ENCODE measurements around the gene FKBP5. TPM values are rescaled to one million over a fixed set of nuclear protein-coding genes. Genes with fewer than 3 reads are reported as not detected.

FKBP5 gene
- total RNA-seq, 4 donors from 2014 or later, result 247 to 296 (median 275) TPM

DNA sequence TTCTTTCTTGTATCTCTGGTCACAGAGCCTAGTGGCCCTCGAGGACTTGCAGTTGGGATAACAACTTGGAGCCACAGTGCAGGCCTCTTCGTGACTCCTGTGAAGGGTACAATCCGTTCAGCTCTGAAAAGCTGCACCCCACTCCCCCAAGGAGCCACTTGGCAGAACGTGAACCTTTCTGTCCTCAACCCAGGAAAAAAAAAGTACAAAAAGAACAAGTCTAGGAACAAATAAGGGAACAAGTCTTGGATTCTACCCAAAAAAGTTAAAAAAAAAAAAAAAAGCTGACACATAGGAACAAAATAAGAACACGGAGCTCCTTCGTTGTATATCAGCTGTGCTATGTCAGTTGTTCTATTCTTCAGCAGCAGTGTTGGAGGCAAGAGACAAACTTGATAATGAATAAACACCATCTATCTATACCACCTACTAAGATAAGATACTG lies 98.1 kb downstream of the FKBP5 start:
- Histone ChIP-seq H3K27me3 (no peaks in the 10 kb centered on the region), H3K4me3 (no peak overlapping the region), H3K9me3 (no peaks in the 10 kb centered on the region), H3K27ac (peak overlapping the region; percentile 35 to 77 (median 64)), H3K36me3 (peaks cover 0 to 99% (median 0%) of the 10 kb centered on the region in 3 donors), H3K4me1 (peaks cover 0 to 26% (median 7%) of the 10 kb centered on the region in 4 donors)
- peak in 1 of 3 donors; percentile 69 for DNase-seq
- TF ChIP-seq, protein P1, sequence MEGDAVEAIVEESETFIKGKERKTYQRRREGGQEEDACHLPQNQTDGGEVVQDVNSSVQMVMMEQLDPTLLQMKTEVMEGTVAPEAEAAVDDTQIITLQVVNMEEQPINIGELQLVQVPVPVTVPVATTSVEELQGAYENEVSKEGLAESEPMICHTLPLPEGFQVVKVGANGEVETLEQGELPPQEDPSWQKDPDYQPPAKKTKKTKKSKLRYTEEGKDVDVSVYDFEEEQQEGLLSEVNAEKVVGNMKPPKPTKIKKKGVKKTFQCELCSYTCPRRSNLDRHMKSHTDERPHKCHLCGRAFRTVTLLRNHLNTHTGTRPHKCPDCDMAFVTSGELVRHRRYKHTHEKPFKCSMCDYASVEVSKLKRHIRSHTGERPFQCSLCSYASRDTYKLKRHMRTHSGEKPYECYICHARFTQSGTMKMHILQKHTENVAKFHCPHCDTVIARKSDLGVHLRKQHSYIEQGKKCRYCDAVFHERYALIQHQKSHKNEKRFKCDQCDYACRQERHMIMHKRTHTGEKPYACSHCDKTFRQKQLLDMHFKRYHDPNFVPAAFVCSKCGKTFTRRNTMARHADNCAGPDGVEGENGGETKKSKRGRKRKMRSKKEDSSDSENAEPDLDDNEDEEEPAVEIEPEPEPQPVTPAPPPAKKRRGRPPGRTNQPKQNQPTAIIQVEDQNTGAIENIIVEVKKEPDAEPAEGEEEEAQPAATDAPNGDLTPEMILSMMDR (IDR thresholded peaks at IDR 0.05), result no peak
- TF ChIP-seq POLR2A (IDR thresholded peaks at IDR 0.05), result no peak

GRCh38 chr6:35589904-35590303 lies 98.8 kb downstream of the FKBP5 start:
- TF ChIP-seq, protein P1 (IDR thresholded peaks at IDR 0.05), result no peak
- TF ChIP-seq POLR2A (IDR thresholded peaks at IDR 0.05), result no peak
- Histone ChIP-seq H3K4me3 (no peak overlapping the region), H3K27ac (peak overlapping the region; percentile 35 to 77 (median 64)), H3K4me1 (peaks cover 0 to 26% (median 7%) of the 10 kb centered on the region in 4 donors), H3K27me3 (no peaks in the 10 kb centered on the region), H3K36me3 (peaks cover 0 to 99% (median 0%) of the 10 kb centered on the region in 3 donors), H3K9me3 (no peaks in the 10 kb centered on the region)
- no peak for DNase-seq

DNA sequence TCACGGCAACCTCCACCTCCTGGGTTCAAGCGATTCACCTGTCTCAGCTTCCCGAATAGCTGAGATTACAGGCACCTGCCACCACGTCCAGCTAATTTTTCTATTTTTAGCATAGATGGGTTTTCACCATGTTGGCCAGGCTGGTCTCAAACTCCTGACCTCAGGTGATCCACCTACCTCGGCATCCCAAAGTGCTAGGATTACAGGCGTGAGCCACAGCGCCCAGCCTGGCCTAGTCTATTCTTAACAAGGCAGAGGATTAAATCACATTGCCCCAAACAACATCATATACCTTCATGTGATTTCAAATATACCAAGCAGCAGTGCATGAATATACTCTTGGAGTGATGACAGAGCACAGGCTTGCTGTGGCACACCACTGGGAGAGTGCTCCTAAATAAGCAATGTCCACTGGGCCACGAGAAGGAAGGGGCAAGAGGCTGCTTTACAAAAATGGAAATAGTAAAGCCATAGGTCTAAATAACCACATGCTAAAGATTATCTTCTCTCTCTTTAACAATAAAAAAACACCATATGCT lies 99.4 kb downstream of the FKBP5 start:
- no peak overlapping the region for H3K4me3 ChIP-seq
- TF ChIP-seq, protein P1 (IDR thresholded peaks at IDR 0.05), result no peak
- no peak for TF ChIP-seq POLR2A (IDR thresholded peaks at IDR 0.05)
- peak overlapping the region; percentile 35 to 77 (median 64) for H3K27ac ChIP-seq
- H3K27me3 ChIP-seq, result no peaks in the 10 kb centered on the region
- no peak for DNase-seq
- H3K36me3 ChIP-seq, result peaks cover 0 to 99% (median 0%) of the 10 kb centered on the region in 3 donors
- H3K4me1 ChIP-seq, result peaks cover 0 to 27% (median 8%) of the 10 kb centered on the region in 4 donors
- no peaks in the 10 kb centered on the region for H3K9me3 ChIP-seq

- Histone ChIP-seq H3K9me3 (no peaks in the 10 kb centered on the region), H3K36me3 (peaks cover 0 to 96% (median 0%) of the 10 kb centered on the region in 3 donors), H3K4me1 (peaks cover 0 to 30% (median 10%) of the 10 kb centered on the region in 4 donors), H3K27ac (peak overlapping the region in 3 of 4 donors; percentile 29 to 59 (median 53)), H3K4me3 (no peak overlapping the region), H3K27me3 (no peaks in the 10 kb centered on the region)
- DNase-seq, result no peak
- TF ChIP-seq POLR2A (IDR thresholded peaks at IDR 0.05), result no peak
- TF ChIP-seq, protein P1 (IDR thresholded peaks at IDR 0.05), result no peak
These were observed 101.5 kb downstream of the FKBP5 start for GRCh38 chr6:35587167-35587566.

DNA sequence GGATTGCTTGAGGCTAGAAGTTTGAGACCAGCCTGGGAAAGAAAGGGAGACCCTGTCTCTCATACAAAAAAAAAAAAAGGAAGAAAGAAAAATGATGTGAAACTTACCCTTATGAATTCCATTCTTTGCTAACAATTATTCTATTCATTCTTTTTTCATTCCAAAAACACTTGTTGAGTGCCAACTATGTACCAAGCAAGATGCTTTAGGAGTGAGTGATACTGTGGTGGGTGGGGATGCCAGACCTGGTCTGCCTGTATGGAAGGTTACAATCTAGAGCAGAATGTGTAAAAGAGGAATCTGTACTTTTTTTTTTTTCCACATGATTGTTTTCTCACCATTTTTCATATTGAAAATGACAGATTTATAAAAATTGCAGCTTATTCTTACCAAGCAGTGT lies 102.2 kb downstream of the FKBP5 start:
- no peaks in the 10 kb centered on the region for H3K9me3 ChIP-seq
- TF ChIP-seq POLR2A (IDR thresholded peaks at IDR 0.05), result no peak
- TF ChIP-seq, protein P1 (IDR thresholded peaks at IDR 0.05), result no peak
- peak overlapping the region; percentile 2 to 53 (median 24) for H3K27ac ChIP-seq
- H3K4me3 ChIP-seq, result no peak overlapping the region
- H3K4me1 ChIP-seq, result peaks cover 0 to 26% (median 10%) of the 10 kb centered on the region in 4 donors
- no peak for DNase-seq
- no peaks in the 10 kb centered on the region for H3K27me3 ChIP-seq
- peaks cover 0 to 96% (median 0%) of the 10 kb centered on the region in 3 donors for H3K36me3 ChIP-seq
